Islet precursor cell (in vitro differentiated cells): ENCODE measurements around the gene GALNT12.

ENCODE experiments used
- DNase-seq: peaks from one replicate; pipeline ENCODE4 v3.0.0-alpha.2; 2018

Gene GALNT12

DNA sequence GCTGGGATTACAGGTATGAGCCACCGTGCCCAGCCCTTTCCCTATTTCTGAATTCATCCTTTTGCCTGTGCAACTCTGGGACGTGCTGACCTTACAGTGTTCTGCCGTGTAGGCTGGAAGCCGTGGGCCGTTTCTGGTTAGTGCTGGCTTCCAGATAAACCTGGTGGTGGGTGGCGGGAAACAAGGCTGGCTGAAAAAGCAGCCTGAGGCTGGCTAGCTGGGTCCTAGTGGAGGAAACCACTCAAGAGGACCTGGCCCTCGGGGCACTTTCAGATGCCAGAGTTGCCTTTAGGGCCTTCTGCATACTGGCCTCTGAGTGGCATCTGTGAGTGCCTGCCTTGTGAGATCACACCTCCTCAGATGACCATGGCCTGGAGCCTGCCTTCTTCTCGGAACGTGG lies 26.9 kb downstream of the GALNT12 start:
- DNase-seq: peak; percentile 74

DNA sequence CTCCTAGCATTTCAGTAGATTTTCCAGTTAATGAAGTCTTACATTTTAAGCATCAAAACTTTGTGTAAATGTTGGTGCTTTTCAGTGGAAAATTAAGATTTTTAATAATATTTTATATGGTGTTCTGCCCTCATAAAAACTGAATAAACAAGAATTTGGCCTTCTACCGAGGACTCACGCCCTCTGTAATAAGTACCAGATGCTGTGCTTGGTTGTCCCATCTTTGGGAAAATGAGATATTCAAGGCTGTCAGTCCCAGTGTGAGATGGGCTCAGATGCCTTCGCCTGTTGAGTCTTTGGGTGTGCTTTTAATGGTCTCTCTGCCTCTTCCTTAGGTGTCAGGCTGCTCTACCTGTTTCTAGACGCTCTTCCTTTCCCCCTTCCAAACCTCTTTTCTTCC lies 28.7 kb downstream of the GALNT12 start:
- DNase-seq: no peak

DNA sequence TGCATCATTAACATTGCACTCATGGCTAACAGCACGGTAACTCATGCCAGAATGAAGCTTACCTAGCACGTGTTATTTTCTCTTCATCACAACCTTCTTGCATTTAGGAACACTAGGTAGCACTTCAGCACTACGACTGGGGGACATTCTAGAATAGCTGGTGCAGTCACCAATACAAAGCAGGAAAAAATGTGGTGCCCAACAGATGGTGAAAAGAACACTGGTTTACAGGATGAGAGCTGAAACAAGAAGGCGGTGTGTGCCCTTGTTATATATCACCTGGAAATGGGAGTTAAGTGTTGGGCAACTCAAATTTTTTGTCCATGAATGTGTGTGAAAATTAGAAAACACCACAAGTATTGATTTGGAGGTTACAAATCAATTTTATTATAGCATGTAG lies 30.0 kb downstream of the GALNT12 start:
- DNase-seq: no peak

DNA sequence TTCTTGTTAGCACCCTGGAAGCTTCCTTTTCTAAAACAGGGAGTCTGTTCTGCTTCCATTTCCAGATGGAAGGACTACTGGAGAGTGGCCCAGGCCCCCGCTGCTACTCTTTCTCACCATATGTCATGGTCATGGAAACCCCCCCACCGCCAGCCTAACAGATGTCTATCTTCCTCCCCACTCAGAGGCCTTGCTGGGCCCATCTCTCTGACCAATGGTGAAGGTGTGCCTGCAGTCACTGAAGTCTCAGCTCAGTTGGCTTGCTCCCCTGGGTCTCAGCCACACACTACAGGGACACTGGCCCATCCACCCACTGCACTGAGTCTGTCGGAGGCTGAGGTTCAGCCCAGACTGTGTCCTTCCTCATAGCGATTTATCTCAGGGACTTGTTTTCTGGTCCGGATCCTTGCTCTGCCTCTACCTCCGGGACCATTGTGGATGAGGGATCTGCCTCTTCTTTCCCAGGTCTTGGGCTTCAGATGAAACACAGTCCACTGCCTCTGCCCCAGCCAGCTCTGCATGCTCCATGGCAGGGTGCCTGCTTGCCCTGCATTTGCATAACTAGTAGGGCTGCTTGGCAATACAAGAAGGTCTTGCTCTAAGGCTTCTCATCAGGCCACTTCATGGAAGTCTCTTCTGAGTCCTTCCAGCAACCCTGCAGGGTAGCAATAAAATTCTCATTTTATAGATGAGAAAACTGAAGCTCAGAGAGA lies 30.8 kb downstream of the GALNT12 start:
- DNase-seq: no peak

DNA sequence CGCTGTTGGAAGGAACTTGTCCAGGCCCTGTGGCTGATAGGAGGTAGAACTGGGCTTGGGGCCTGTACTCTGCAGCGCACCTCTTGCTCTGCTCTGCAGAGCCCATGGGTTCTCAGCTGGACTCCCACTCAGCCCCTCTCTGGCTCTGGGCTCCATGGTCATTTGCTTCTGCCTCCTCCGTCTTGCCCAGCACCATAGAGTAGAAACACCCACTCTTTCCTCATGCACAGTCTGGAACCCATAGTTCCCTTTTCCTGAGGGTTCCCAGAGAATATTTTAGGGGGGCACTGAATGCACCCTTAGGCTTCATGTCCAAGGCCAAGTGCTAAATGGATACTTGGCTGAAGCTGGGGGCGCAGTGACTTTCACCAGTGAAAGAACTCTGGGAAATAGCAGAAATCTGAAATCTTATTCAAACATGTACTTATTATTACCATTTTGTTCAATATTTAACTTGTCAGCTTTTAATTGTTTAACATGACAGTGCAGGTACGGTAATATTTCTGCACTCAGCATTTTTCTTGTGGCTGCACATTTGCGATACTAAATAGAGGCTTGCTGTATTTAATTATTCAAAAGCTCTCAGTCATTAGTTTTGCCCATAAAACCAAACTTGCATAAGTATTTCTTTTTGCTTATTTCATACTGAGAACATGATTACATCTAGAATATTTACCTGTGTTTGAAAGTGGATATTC lies 31.5 kb downstream of the GALNT12 start:
- no peak for DNase-seq

DNA sequence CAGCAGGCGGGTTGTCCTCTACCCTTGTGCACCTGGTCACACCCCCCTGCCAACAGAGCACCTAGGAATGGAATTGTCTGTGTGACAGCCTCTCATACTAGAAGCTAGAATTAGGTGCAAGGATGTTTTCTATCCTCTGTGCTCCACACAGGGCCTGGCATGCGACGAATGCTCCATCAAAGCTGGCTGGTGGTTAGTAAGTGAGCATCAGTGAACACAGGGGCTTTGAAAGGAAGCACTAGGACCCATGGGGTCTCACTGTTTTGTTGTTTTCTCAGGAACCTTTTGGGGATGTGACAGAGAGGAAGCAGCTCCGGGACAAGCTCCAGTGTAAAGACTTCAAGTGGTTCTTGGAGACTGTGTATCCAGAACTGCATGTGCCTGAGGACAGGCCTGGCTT lies 32.3 kb downstream of the GALNT12 start:
- no peak for DNase-seq

DNA sequence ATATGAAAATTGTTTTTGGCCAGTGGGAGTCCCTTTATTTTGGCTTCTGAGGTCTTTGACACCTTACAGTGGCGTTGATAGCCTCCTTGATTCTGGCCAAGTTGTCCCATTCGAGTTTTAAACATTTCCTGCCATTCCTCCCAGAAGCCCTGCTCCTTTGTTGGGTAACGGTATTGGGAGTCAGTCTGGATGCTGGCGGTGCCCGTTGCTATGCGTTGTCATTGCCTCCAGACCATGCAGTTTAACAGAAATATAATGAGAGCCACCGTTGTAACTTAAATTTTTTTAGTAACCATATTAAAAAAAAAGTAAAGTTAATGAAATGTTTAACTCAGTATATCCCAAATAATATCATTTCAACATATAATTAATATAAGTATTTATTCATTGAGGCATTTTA lies 35.0 kb downstream of the GALNT12 start:
- no peak for DNase-seq

DNA sequence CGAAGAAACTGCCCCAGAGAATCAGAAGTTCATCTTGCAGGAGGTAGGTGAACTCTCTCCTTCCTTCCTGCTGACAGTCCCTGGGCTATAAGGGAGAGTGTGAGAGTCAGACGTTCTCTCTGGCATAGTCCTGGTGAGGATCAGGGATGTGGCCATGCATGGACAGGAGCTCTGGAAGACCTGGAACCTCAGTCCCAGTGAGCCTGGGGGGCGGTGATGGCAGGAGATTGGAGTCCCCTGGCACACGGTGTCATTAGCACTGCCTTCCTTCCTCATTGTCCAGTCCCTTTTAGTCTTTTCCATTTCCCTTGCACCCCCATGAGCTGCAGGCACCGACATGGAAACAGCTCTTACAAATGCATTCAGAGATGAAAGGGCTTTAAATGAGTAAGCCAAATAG lies 38.6 kb downstream of the GALNT12 start:
- DNase-seq: no peak

DNA sequence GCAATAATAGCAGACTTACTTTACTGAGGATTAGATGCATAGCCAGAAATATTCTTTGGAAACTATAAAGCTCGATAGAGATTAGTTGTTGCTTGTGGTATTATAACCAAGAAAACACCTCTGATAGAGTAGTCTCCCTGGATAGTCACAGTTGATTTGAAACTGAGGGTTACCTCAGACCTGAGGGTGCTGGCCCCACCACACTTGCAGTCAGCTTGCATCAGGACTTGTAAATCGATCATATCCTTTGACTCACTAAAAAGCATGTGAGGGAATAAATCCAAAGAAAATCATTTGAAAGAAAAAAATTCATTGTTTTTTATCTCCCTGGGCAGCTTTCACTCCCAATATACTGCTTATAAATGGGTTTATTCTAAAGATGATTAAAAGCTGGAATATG lies 39.4 kb downstream of the GALNT12 start:
- DNase-seq: no peak

DNA sequence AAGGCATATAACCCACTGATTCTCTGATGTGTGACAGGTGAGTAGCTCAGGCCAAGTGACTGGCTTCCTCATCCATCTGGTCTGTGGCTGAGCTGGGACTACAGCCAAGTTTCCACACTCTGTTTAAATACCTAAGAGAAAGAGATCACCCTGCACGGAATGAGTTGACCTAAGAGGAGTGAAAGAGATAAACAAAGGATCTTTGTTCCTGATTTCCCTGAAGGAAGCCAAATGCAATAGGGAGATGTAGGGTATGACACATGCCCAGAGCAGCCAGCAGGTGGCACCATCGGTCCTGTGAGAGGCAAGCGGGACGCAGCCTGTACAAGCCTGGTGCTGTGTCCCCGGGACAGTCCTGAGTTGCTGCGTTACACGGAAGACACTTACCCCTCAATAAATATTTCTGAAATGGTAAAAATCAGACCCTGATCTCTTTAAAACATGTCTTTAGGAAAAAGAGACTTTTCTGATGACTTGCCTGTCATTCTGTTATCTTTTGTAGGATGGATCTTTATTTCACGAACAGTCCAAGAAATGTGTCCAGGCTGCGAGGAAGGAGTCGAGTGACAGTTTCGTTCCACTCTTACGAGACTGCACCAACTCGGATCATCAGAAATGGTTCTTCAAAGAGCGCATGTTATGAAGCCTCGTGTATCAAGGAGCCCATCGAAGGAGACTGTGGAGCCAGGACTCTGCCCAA lies 41.1 kb downstream of the GALNT12 start:
- peak; percentile 96 for DNase-seq

DNA sequence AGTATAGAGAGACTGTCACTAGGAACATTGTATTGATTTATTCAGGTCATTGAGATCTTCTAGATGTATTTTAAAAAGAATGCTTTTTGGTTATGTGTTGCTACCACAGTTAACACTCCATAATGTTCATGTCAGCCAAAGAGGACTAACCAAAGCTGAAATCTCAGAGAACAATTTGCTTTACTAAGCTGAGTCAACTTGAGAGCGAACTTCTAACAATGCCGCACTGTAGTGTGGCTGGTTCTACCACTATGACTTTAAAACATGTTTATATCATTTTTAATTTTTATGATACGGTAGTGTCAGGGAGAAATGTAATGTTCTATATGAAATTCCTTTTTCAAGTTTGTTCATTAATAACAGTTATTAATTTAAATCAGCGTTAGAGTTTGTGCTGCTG lies 42.1 kb downstream of the GALNT12 start:
- DNase-seq: no peak

DNA sequence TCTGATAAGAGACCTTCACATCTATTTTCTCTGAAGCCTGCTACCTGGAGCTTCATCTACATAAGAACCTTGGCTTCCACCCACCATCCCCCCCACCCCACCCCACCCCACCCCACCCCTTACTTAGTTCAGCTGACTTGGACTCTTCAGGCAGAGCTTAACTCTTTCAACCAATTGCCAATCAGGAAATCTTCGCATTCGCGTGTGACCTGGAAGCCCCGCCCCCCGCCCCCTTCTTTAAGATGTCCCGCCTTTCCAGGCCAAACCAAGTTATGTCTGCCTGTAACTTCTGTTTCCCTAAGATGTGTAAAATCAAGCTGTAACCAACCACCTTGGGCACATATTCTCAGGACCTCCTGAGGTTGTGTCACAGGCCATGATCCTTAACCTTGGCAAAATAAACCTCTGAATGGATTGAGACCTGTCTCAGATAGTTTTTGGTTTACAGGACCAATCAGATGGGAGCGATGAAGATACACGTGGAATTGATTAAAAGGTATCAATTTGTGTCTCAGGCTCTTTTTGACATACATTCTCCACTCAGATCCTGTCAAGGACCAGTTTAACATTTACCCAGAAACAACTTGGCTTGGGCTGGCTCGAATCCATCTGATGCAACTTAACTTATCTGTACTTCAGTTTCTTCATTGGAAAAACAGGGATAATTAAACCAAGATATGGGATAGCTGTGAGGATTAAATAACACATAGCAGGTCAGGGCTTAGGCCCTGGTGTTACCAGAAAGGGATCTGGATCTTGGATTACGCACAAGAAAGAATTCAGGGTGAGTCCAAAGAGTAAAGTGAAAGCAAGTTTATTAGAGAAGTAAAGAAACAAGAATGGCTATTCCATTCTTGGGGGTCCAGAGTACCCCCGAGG lies 43.6 kb downstream of the GALNT12 start:
- no peak for DNase-seq

DNA sequence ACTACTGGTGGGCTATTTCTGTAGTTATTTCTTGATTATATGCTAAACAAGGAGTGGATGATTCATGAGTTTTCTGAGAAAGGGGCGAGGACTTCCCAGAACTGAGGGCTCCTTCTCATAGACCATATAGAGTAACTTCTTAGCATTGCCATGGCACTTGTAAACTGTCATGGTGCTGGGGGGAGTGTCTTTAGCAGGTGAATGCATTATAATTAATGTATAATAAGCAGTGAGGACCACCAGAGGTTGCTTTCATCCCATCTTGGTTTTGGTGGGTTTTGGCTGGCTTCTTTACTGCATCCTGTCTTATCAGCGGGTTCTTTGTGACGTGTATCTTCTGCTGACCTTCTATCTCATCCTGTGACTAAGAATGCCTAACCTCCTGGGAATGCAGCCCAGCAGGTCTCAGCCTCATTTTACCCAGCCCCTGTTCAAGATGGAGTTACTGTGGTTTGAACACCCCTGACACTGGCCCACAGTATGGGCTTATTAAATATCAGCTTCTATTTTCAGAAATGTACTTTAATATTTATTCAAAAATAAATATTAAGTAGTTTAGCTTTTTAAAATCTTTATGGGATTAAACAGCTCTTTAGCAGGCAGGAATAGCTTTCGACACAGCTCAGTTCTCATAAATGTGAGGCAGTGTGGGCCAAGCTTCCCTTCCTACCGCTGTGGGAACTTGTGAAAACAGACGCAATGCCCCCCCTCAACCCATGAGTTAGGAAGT lies 44.4 kb downstream of the GALNT12 start:
- DNase-seq: no peak

DNA sequence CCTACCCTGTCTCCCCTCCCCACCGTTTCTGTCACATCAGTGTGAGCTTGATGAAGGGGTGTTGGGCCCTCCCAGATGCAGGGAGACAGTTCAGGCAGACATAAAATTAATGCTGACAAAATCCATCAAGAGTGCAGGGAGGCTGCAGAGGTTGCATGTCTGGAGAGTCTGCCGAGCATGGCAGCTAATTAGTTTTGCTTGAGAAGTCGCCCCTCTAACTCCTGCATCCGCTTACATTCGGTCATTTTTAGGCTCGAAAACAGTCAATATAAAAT lies 44.9 kb downstream of the GALNT12 start:
- DNase-seq: no peak

DNA sequence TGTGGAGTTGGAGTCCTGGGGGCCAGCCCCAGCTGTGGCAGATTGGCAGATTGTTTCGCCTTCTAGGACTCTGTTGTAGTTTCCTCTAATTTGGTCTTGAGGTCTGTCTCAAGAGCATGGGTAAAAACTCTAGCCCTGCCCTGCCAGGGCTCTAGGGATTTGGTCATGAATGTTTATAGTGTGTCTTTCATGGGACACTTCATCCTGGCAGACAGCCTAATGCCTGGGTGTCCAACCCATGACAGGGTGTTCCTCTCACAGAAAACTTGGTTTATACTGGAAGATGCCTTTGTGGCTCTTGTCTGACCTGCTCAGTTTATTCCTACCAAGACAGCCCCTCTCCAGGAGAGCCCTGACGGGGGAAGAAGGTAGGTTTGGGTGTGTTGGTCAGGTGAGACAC lies 45.5 kb downstream of the GALNT12 start:
- no peak for DNase-seq

DNA sequence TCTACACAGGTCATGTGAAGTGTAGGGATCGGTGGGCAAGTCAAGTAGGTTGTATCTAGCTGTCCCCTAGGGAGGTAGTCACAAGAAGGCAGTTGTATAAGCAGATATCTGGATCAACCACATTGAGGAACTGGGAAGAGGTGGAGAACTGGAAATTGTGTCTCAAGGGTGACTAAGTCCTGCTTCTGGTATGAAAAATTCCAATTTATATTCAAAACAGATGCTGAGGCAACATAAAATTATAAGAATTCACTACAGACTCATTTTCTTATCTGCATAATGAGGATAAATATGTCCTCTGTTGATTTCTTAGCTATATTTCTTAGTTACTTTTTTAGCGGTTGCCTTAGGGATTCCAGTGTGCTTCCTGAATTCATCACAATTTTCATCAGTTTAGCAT lies 46.8 kb downstream of the GALNT12 start:
- DNase-seq: no peak

DNA sequence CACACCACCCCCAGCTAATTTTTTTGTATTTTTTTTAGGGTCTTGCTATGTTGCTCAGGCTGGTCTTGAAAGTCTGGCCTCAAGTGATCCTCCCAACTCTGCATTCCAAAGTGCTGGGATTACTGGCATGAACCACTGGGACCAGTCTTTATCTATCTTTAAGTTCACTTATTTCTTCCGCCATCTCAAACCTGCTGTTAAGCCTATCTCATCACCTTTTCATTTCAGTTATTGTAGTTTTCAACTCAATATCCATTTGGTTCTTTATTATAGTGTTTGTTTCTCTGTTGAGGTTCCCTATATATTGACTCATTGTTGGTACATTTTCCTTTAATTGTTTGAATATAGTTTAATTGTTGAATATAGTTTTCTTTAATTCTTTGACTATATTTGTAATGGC lies 48.1 kb downstream of the GALNT12 start:
- no peak for DNase-seq

DNA sequence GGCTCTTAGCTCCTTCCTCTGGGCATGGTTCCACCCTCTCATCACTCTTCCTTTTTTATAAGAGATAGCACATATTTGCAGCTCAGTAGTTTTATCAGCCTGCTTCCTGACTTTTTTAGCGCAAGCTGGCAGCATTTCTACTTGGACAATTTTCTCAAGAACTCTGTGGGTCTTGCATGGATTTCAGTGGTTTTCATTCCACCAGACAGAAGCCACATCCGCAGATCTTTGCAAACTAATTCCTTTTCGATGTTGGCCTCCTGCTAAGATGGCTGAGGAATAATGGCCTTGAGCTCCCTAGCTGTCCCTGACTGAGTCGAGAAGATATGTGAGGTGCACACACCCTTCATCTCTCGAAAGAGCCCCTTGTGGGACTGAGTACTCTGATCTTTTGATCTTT lies 49.5 kb downstream of the GALNT12 start:
- DNase-seq: no peak

DNA sequence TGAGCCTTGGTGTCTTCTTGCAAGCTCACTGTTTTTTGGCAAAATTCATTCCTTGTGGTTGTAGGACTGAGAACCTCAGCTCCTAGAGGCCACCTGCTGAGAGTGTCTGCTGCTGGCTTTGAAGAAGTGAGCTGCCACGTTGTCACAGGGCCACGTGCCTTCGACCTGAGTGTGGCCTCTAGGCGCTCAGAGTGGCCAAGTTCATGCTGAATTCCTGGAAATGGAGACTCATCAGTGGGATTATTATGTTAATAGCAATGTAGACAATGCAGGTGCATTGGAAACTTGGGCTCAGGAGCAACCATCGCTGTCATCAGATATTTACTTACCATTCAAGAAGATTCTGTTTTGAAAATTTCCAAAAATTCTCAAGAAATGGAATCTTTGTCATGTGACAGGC lies 52.5 kb downstream of the GALNT12 start:
- DNase-seq: no peak

DNA sequence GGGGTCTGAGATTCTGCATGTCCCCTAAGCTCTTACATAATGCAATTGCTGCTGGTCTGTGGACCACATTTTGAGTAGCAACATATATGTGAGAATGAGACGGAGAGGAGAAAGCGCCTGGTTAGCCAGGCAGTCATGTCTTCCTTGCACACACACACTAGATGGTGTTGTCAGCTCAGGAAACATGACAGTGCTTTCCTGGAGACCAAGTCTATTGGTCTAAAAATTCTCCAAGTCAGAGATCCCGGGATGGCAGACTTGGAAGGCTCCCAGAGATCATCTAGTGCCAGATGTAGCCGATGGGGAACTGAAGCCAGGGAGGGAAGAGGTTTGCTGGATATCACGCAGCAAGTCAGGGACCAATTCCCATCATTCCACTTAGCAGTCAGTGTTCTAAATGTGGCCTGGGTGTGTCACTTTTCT lies 53.4 kb downstream of the GALNT12 start:
- peak; percentile 64 for DNase-seq

DNA sequence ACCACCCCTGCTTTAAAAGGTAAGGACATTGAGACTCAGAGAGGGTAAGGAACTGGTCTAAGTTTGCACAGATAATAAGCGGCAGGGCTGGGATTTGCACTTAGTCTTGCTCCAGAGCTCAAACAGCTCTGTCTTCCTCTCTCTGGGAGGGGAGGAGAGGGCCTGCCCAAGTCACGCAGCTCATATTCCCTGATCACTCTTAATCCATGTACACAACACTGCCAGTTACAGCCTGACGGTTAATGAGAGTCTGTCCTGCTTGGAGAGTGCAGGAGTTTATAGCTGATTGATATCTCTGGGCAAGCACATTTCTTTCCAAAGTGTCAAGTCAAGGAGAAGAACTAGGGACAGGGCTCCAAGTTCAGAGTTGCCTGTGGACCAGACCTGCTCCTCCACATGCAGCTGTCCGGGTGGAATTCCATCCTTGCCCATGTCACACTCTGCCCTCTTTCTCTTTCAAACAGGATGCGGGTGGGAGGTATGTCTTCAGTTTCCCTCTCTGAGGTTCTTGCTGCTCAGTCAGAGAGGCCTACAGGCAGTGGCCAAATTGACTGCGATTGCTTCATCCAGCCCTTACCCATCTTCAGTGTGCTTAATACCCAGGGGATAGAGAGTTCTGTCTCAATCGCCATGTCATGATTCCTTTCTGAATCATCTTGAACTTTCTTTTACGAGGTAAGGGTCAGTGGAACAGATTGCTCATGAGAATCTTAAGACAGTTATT lies 54.5 kb downstream of the GALNT12 start:
- no peak for DNase-seq

DNA sequence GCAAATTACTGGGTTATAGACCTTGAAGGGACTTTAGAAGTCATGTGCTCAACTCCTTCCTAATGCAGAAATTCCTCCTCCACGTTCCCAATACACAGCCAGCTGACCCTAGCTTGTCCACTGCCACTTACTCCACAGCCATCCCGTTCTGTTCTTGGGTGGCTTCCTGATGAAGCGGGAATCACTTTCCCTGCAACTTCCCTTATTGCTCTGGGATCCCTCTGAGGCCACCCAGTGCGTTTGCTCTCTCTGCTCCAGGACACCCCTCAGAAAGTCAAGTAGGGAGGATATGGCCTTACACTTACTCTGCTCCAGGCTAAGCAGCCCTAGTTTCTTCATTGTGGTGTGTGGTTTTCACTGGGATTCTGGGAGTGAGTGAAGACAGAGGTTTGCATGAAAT lies 55.5 kb downstream of the GALNT12 start:
- DNase-seq: no peak
